ENCODE results near the gene TTLL7.
A peak's percentile ranks its signal among the peaks of the same experiment; 100 is the strongest.
"Not testable (repeated sequence)": the region's sequence is repeated elsewhere in the genome, so short reads cannot be mapped to it uniquely, and the experiment has no call there.

TTLL7 gene

DNA sequence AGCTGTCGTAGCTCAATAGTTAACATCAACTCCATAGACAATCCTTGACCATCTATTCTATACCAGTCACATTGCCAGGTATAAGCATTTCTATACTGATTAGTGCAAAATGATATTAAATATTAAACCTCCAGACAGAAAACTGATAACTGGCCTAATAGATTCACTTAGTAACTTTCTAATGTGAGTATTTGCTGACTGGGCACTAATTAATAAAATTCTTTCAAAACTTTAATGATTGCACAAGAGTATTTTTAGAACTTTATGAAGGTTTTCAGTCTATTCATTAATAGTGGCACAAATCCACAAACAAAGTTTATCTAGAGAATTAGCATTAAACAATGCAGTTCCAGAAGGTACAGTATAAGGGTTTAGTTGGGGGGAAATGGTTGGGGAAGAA, 79.1 kb downstream of the TTLL7 start:
- DNase-seq (ENCODE audit: low read depth): no peak
- TF ChIP-seq, protein P1, sequence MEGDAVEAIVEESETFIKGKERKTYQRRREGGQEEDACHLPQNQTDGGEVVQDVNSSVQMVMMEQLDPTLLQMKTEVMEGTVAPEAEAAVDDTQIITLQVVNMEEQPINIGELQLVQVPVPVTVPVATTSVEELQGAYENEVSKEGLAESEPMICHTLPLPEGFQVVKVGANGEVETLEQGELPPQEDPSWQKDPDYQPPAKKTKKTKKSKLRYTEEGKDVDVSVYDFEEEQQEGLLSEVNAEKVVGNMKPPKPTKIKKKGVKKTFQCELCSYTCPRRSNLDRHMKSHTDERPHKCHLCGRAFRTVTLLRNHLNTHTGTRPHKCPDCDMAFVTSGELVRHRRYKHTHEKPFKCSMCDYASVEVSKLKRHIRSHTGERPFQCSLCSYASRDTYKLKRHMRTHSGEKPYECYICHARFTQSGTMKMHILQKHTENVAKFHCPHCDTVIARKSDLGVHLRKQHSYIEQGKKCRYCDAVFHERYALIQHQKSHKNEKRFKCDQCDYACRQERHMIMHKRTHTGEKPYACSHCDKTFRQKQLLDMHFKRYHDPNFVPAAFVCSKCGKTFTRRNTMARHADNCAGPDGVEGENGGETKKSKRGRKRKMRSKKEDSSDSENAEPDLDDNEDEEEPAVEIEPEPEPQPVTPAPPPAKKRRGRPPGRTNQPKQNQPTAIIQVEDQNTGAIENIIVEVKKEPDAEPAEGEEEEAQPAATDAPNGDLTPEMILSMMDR (conservative IDR thresholded peaks at IDR 0.05; ENCODE audit: control insufficient read depth, insufficient read depth, low read depth, low read length): no peak
- H3K4me3 ChIP-seq (ENCODE audit: control insufficient read depth, low read depth, low read length): no peak overlapping the region

DNA sequence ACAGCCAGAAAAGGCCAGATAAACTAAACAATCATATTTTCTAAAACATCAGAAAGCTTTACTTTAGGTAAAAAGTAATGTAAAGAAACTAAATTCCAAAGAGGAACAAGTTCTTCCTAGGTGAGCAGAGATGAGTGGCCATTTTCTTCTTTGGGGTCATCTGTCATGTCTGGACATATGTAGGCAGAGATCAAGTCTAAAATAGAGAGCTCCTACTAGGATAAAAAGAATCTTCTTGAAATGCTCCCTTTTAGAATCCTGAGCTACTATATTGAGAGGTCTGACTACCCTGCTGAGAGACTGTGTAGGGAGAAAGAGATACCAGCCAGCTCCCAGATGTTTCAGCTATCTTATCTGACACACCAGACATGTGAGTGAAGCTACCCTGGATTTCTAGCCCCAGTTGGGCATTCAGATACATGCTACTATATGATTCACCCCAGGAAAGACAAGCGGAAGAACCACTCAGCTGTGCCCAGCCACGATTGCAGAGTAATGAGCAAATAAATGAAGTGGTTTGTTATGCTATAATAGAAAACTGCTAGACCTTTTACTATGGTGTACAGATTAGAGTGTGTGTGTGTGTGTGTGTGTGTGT, 80.1 kb downstream of the TTLL7 start:
- no peak overlapping the region for H3K4me3 ChIP-seq (ENCODE audit: control insufficient read depth, low read depth, low read length)
- TF ChIP-seq, protein P1 (conservative IDR thresholded peaks at IDR 0.05; ENCODE audit: control insufficient read depth, insufficient read depth, low read depth, low read length): no peak
- no peak for DNase-seq (ENCODE audit: low read depth)

DNA sequence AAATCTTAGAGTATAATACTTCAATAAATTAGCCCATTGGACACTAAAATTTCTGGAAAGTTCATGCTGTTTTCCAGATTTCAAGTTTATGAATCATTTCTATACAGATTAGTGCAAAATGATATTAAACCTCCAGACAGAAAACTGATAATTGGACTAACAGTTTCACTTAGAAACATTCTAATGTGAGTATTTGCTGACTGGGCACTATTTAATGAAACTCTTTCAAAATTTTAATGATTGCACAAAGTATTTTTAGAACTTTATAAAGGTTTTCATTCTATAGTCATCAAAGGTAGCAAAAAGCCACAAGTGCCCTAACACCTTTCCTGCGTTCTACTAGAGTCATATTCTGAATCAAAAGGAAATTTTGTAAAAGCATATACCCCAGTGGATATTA, 81.0 kb downstream of the TTLL7 start:
- no peak overlapping the region for H3K4me3 ChIP-seq (ENCODE audit: control insufficient read depth, low read depth, low read length)
- TF ChIP-seq, protein P1 (conservative IDR thresholded peaks at IDR 0.05; ENCODE audit: control insufficient read depth, insufficient read depth, low read depth, low read length): no peak
- DNase-seq (ENCODE audit: low read depth): no peak

DNA sequence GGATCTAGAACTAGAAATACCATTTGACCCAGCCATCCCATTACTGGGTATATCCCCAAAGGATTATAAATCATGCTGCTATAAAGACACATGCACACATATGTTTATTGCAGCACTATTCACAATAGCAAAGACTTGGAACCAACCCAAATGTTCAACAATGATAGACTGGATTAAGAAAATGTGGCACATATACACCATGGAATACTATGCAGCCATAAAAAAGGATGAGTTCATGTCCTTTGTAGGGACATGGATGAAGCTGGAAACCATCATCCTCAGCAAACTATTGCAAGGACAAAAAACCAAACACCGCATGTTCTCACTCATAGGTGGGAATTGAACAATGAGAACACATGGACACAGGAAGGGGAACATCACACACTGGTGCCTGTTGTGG, 82.8 kb downstream of the TTLL7 start:
- not testable (repeated sequence) for DNase-seq (ENCODE audit: low read depth); H3K4me3 ChIP-seq (ENCODE audit: control insufficient read depth, low read depth, low read length)

DNA sequence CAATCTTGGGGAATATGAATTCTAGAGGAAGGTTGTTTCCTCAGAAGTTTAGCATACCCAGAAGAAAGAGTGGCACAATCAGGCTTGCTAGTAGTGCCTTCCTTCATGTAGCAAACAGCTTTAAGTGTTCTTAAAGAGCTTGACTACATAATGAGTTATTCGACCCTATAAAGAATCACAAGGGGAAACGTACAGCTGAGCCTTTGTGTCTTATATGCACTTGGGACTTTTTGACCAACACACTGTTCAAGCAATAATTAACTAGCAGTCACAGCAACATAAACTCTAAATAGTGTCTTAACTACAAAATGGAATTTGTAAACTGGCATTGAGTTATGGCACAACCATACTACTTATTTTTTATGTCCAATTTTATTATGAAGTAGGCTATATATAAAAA, 86.1 kb downstream of the TTLL7 start:
- DNase-seq (ENCODE audit: low read depth): no peak
- H3K4me3 ChIP-seq (ENCODE audit: control insufficient read depth, low read depth, low read length): no peak overlapping the region
- TF ChIP-seq, protein P1 (conservative IDR thresholded peaks at IDR 0.05; ENCODE audit: control insufficient read depth, insufficient read depth, low read depth, low read length): no peak

DNA sequence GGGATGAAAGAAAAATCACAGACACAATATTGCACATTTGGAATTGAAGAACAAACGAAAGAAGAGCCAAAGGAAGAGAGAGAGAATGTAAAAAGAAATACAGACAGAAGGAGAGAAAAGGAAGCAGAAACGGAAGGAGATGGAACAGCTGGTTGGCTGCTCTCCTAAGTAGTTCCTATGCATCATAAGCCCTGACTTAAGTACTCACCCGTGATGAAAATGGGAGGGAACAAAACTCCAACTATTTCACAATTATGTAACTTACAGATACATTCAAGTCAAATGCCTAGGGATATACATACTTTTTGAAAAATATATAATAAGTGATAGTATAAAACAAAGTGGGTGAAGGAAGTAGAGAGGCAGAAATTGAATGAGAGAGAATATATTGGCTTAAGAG, 88.5 kb downstream of the TTLL7 start:
- TF ChIP-seq, protein P1 (conservative IDR thresholded peaks at IDR 0.05; ENCODE audit: control insufficient read depth, insufficient read depth, low read depth, low read length): no peak
- H3K4me3 ChIP-seq (ENCODE audit: control insufficient read depth, low read depth, low read length): no peak overlapping the region
- peak; percentile 41 for DNase-seq (ENCODE audit: low read depth)

DNA sequence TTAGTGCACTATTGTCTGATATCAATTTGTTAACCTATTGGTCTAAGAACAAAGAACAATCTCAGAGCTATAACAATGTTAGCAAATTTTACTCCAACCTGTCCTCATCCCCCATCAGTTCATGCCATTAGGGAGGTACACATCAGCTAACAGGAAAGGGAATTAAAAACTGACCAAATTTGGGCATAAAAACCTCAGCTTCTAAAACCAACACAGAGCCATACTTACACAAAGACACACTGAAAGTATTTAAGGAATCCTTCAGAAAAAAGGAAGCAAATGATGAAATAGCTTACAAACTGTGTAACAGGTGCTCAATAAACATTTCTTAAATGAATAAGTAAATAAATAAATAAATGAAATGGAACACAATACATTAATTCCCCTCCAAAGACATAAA, 89.2 kb downstream of the TTLL7 start:
- DNase-seq (ENCODE audit: low read depth): no peak
- no peak overlapping the region for H3K4me3 ChIP-seq (ENCODE audit: control insufficient read depth, low read depth, low read length)
- TF ChIP-seq, protein P1 (conservative IDR thresholded peaks at IDR 0.05; ENCODE audit: control insufficient read depth, insufficient read depth, low read depth, low read length): no peak
